Gastroesophageal sphincter (tissue), 4 donors: ENCODE measurements around the gene IGFLR1. TPM values are rescaled to one million over a fixed set of nuclear protein-coding genes. Genes with fewer than 3 reads are reported as not detected.

Experiments
- ATAC-seq: fragments of 150-250 bp; one replicate; pipeline ENCODE4 v1.9.1; 2016; ENCODE audit warnings: mild to moderate bottlenecking, moderate library complexity
- H3K27ac ChIP-seq, 4 donors: fragments of 200-600 bp; sonication (generic) in 3 of 4; 1 replicate in 3 of 4; 2 replicates in 1 of 4; pipeline ENCODE4 v1.5.1; 2016 to 2019
- H3K27me3 ChIP-seq: fragments of 200-600 bp; sonication (generic); one replicate; pipeline ENCODE4 v1.5.1; 2019
- H3K36me3 ChIP-seq, 2 donors: fragments of 200-600 bp; sonication (generic); one replicate each; pipeline ENCODE4 v1.5.1; 2019; ENCODE audit warnings: control low read depth in 1 of 2
- H3K4me1 ChIP-seq, 3 donors: fragments of 200-600 bp; sonication (generic); 1 replicate in 2 of 3; 2 replicates in 1 of 3; pipeline ENCODE4 v1.5.1; 2016 to 2019; ENCODE audit warnings: control low read depth in 2 of 3
- H3K4me3 ChIP-seq, 2 donors: fragments of 200-600 bp; sonication (generic); one replicate each; pipeline ENCODE4 v1.5.1; 2019; ENCODE audit warnings: mild to moderate bottlenecking in 1 of 2, moderate library complexity in 1 of 2
- H3K9me3 ChIP-seq, 3 donors: fragments of 200-600 bp; sonication (generic); one replicate each; pipeline ENCODE4 v1.5.1; 2017 to 2019; ENCODE audit warnings: control low read depth in 2 of 3
- CTCF ChIP-seq, 4 experiments: fragments of 200-600 bp in 2 of 4; fragments of 450-650 bp in 2 of 4; sonication (generic) in 1 of 4; IDR thresholded peaks; one replicate each; pipeline ENCODE4 v1.5.1; 2017 to 2019; ENCODE audit warnings: antibody characterized with exemption in 4 of 4, mild to moderate bottlenecking in 2 of 4, moderate library complexity in 2 of 4
- EP300 ChIP-seq: sonication (generic); formaldehyde crosslinking; IDR thresholded peaks from one replicate; pipeline ENCODE4 v1.6.1; 2017; ENCODE audit warnings: antibody characterized with exemption, mild to moderate bottlenecking
- POLR2A ChIP-seq, 2 donors: fragments of 450-650 bp; IDR thresholded peaks; one replicate each; pipeline ENCODE4 v1.6.1; 2017; ENCODE audit warnings: antibody characterized with exemption in 2 of 2, mild to moderate bottlenecking in 2 of 2, moderate library complexity in 1 of 2
- POLR2AphosphoS5 ChIP-seq: sonication (generic); formaldehyde crosslinking; IDR thresholded peaks from one replicate; pipeline ENCODE4 v1.6.1; 2017; ENCODE audit warnings: antibody characterized with exemption
- WGBS, 2 donors: methylation state at CpG; one replicate each; pipeline ENCODE4 v1.1.5; 2018; ENCODE audit warnings: low coverage in 1 of 2; 5-methylcytosine and 5-hydroxymethylcytosine counted together
- total RNA-seq, 4 donors: library from RNA; depleted of rRNA; stranded (reverse); fragments of >200 nt; gene quantifications; one replicate each; pipeline ENCODE4 v1.1.0, GENCODE V29; 2016

IGFLR1 gene
- total RNA-seq, 4 donors from 2014 or later: 4.6 to 14.3 (median 6.7) TPM

GRCh38 chr19:35715355-35715809 lies 26.9 kb downstream of the IGFLR1 start:
- TF ChIP-seq EP300 (no peak), POLR2A (IDR thresholded peaks at IDR 0.05) (no peak), POLR2AphosphoS5 (no peak), CTCF (IDR thresholded peaks at IDR 0.05) (no peak)
- peak overlapping the region in 3 of 4 donors; percentile 91 to 98 (median 94) for H3K27ac ChIP-seq
- WGBS, 2 donors: 40% methylated on average over 1 of the region's 7 CpGs; no CpG with 5 or more reads in 1 of the 2 donors
- H3K4me3 ChIP-seq: peak overlapping the region in 1 of 2 donors; percentile 94
- H3K4me1 ChIP-seq: peaks cover 0 to 37% (median 19%) of the 10 kb centered on the region in 3 donors
- no peaks in the 10 kb centered on the region for H3K9me3 ChIP-seq
- H3K36me3 ChIP-seq: peaks cover 0 to 9% of the 10 kb centered on the region in 2 donors
- no peak for ATAC-seq
- no peaks in the 10 kb centered on the region for H3K27me3 ChIP-seq

DNA sequence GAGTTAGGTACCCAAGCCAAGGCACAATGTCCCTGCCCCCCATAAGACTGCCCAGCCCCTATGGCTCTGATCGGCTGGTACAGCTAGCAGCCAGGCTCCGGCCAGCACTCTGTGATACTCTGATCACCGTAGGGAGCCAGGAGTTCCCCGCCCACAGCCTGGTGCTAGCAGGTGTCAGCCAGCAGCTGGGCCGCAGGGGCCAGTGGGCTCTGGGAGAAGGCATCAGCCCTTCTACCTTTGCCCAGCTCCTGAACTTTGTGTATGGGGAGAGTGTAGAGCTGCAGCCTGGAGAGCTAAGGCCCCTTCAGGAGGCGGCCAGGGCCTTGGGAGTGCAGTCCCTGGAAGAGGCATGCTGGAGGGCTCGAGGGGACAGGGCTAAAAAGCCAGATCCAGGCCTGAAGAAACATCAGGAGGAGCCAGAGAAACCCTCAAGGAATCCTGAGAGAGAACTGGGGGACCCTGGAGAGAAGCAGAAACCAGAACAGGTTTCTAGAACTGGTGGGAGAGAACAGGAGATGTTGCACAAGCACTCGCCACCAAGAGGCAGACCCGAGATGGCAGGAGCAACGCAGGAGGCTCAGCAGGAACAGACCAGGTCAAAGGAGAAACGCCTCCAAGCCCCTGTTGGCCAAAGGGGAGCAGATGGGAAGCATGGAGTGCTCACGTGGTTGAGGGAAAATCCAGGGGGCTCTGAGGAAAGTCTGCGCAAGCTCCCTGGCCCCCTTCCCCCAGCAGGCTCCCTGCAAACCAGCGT lies 27.5 kb downstream of the IGFLR1 start:
- 73 to 82% methylated on average over 3 of the region's 14 CpGs for whole genome bisulfite sequencing, 2 donors

DNA sequence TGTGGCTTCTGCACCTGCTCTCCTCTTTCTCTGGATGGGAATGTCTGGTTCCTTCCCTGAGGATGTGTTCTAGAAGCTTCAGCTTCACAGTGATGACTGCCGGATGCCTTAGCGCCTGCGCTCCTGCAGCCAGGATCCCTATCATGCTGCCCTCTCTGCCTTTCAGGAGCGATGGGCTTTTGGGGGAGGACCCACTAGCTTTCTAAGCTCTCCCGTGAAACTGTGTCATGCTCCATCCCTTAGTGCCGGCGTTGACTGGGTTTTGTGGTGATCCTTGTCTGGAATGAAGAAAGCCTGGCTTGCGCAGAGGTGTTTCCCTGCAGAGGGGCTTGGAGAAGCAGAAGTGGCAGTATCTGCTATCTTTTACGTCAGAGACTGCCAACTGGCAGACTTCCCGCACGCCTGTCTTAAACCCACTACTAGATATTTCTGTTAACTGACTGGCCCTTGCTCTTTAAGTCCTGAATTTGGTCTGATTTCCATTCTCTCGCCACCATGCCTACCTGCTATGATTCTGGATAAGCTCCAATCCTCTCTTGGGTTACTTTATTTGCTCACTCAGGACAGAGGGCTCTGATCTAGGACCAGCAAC lies 28.3 kb downstream of the IGFLR1 start:
- TF ChIP-seq POLR2A (IDR thresholded peaks at IDR 0.05) (no peak), EP300 (no peak), POLR2AphosphoS5 (no peak), CTCF (IDR thresholded peaks at IDR 0.05) (no peak)
- H3K36me3 ChIP-seq: no peaks in the 10 kb centered on the region
- no peak overlapping the region for H3K4me3 ChIP-seq
- ATAC-seq: no peak
- no peaks in the 10 kb centered on the region for H3K27me3 ChIP-seq
- WGBS, 2 donors: 67 to 76% methylated on average over 4 to 9 of the region's 12 CpGs
- H3K4me1 ChIP-seq: peaks cover 0 to 23% (median 14%) of the 10 kb centered on the region in 3 donors
- no peaks in the 10 kb centered on the region for H3K9me3 ChIP-seq
- H3K27ac ChIP-seq: no peak overlapping the region

More for the DNA sequence above, 27.5 kb downstream of the IGFLR1 start:
- H3K4me3 ChIP-seq: no peak overlapping the region
- peaks cover 0 to 3% of the 10 kb centered on the region in 2 donors for H3K36me3 ChIP-seq
- no peaks in the 10 kb centered on the region for H3K9me3 ChIP-seq
- H3K4me1 ChIP-seq: peaks cover 0 to 31% (median 19%) of the 10 kb centered on the region in 3 donors
- H3K27me3 ChIP-seq: no peaks in the 10 kb centered on the region
- no peak for TF ChIP-seq POLR2A (IDR thresholded peaks at IDR 0.05)
- no peak for TF ChIP-seq CTCF (IDR thresholded peaks at IDR 0.05)
- no peak for TF ChIP-seq EP300
- TF ChIP-seq POLR2AphosphoS5: no peak
- no peak for ATAC-seq
- H3K27ac ChIP-seq: peak overlapping the region in 2 of 4 donors; percentile 91 to 98

- no peak for ATAC-seq
- H3K4me1 ChIP-seq: peaks cover 0 to 18% (median 11%) of the 10 kb centered on the region in 3 donors
- no peaks in the 10 kb centered on the region for H3K27me3 ChIP-seq
- H3K36me3 ChIP-seq: no peaks in the 10 kb centered on the region
- H3K27ac ChIP-seq: no peak overlapping the region
- no peak overlapping the region for H3K4me3 ChIP-seq
- no peaks in the 10 kb centered on the region for H3K9me3 ChIP-seq
- 62 to 65% methylated on average over 2 of the region's 2 CpGs for WGBS, 2 donors
- TF ChIP-seq POLR2AphosphoS5: no peak
- TF ChIP-seq POLR2A (IDR thresholded peaks at IDR 0.05): no peak
- TF ChIP-seq EP300: no peak
- no peak for TF ChIP-seq CTCF (IDR thresholded peaks at IDR 0.05)
These were observed 28.8 kb downstream of the IGFLR1 start for GRCh38 chr19:35713506-35713850.
